Measurements from ENCODE around the gene MTMR10. TPM values are rescaled to one million over a fixed set of nuclear protein-coding genes. Genes with fewer than 3 reads are reported as not detected.

The MTMR10 gene
- total and polyA plus RNA-seq, 2 donors, result 17.2 to 19.8 TPM

- no peaks in the 10 kb centered on the region for H3K9me3 ChIP-seq (ENCODE audit: control insufficient read depth in 2 of 2, insufficient read depth in 1 of 2, low read length in 1 of 2)
- H3K4me3 ChIP-seq (ENCODE audit: low read length in 2 of 2), result no peak overlapping the region
- peaks cover 4 to 10% of the 10 kb centered on the region in 2 donors for H3K4me1 ChIP-seq (ENCODE audit: control insufficient read depth in 2 of 2, insufficient read depth in 2 of 2, low read length in 2 of 2)
- H3K27me3 ChIP-seq (ENCODE audit: control insufficient read depth in 2 of 2, insufficient read depth in 1 of 2, low read length in 1 of 2), result no peaks in the 10 kb centered on the region
- peaks cover 10% of the 10 kb centered on the region in 2 donors for H3K36me3 ChIP-seq (ENCODE audit: control insufficient read depth in 2 of 2, insufficient read depth in 2 of 2, low read length in 1 of 2)
- DNase-seq (ENCODE audit: low read depth in 6 of 9, low spot score in 9 of 9), result no peak
- WGBS, result 98% methylated on average over 5 of the region's 5 CpGs
- no peak overlapping the region for H3K27ac ChIP-seq (ENCODE audit: low read depth in 1 of 2, low read length in 1 of 2)
Observed at GRCh38 chr15:30904812-30905211, 86.6 kb downstream of the MTMR10 start.

GRCh38 chr15:30903497-30904187 is 87.8 kb downstream of the MTMR10 start, which contains the start of gene FAN1:
TSS of gene FAN1 (plus strand) at chr15:30903915. CDS start at chr15:30904664, 749 bp downstream.
- Histone ChIP-seq H3K27me3 (ENCODE audit: control insufficient read depth in 2 of 2, insufficient read depth in 1 of 2, low read length in 1 of 2) (no peaks in the 10 kb centered on the region), H3K36me3 (ENCODE audit: control insufficient read depth in 2 of 2, insufficient read depth in 2 of 2, low read length in 1 of 2) (peaks cover under 1 to 3% of the 10 kb centered on the region in 2 donors), H3K4me1 (ENCODE audit: control insufficient read depth in 2 of 2, insufficient read depth in 2 of 2, low read length in 2 of 2) (peaks cover 4 to 10% of the 10 kb centered on the region in 2 donors), H3K4me3 (ENCODE audit: low read length in 2 of 2) (peak within 1 kb of the TSS; percentile 67 to 68), H3K9me3 (ENCODE audit: control insufficient read depth in 2 of 2, insufficient read depth in 1 of 2, low read length in 1 of 2) (no peaks in the 10 kb centered on the region), H3K27ac (ENCODE audit: low read depth in 1 of 2, low read length in 1 of 2) (peak within 1 kb of the TSS; percentile 56 to 68)
- peak; percentile 62 to 92 (median 74) for DNase-seq (ENCODE audit: low read depth in 6 of 9, low spot score in 9 of 9)
- WGBS, result under 1% methylated on average over 65 of the region's 65 CpGs

- peaks cover 4 to 10% of the 10 kb centered on the region in 2 donors for H3K4me1 ChIP-seq (ENCODE audit: control insufficient read depth in 2 of 2, insufficient read depth in 2 of 2, low read length in 2 of 2)
- H3K27me3 ChIP-seq (ENCODE audit: control insufficient read depth in 2 of 2, insufficient read depth in 1 of 2, low read length in 1 of 2), result no peaks in the 10 kb centered on the region
- H3K27ac ChIP-seq (ENCODE audit: low read depth in 1 of 2, low read length in 1 of 2), result peak overlapping the region in 1 of 2 donors; percentile 18
- no peaks in the 10 kb centered on the region for H3K36me3 ChIP-seq (ENCODE audit: control insufficient read depth in 2 of 2, insufficient read depth in 2 of 2, low read length in 1 of 2)
- WGBS, result 100% methylated on average over 1 of the region's 1 CpG
- no peak overlapping the region for H3K4me3 ChIP-seq (ENCODE audit: low read length in 2 of 2)
- no peak for DNase-seq (ENCODE audit: low read depth in 6 of 9, low spot score in 9 of 9)
- H3K9me3 ChIP-seq (ENCODE audit: control insufficient read depth in 2 of 2, insufficient read depth in 1 of 2, low read length in 1 of 2), result no peaks in the 10 kb centered on the region
Observed at GRCh38 chr15:30901889-30902288, 89.5 kb downstream of the MTMR10 start.

DNA sequence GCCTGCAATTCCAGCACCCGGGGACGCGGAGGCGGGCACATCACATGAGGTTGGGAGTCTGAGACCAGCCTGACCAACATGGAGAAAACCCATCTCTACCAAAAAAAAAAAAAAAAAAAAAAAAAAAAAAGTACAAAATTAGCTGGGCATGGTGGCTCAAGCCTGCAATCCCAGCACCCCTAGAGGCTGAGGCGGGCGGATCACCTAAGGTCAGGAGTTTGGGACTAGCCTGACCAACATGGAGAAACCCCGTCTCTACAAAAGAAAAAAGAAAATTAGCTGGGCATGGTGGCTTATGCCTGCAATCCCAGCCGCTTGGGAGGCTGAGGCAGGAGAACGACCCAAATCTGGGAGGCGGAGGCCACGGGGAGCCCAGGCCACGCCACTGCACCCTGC is 95.2 kb downstream of the MTMR10 start:
- no peaks in the 10 kb centered on the region for H3K27me3 ChIP-seq (ENCODE audit: control insufficient read depth in 2 of 2, insufficient read depth in 1 of 2, low read length in 1 of 2)
- H3K4me3 ChIP-seq (ENCODE audit: low read length in 2 of 2), result no peak overlapping the region
- H3K9me3 ChIP-seq (ENCODE audit: control insufficient read depth in 2 of 2, insufficient read depth in 1 of 2, low read length in 1 of 2), result no peaks in the 10 kb centered on the region
- no peaks in the 10 kb centered on the region for H3K36me3 ChIP-seq (ENCODE audit: control insufficient read depth in 2 of 2, insufficient read depth in 2 of 2, low read length in 1 of 2)
- 90% methylated on average over 12 of the region's 12 CpGs for whole genome bisulfite sequencing
- DNase-seq (ENCODE audit: low read depth in 6 of 9, low spot score in 9 of 9), result no peak
- H3K4me1 ChIP-seq (ENCODE audit: control insufficient read depth in 2 of 2, insufficient read depth in 2 of 2, low read length in 2 of 2), result no peaks in the 10 kb centered on the region
- H3K27ac ChIP-seq (ENCODE audit: low read depth in 1 of 2, low read length in 1 of 2), result no peak overlapping the region

GRCh38 chr15:30895461-30896210 is 95.8 kb downstream of the MTMR10 start:
- WGBS, result 96% methylated on average over 33 of the region's 33 CpGs
- no peak overlapping the region for H3K27ac ChIP-seq (ENCODE audit: low read depth in 1 of 2, low read length in 1 of 2)
- no peak for DNase-seq (ENCODE audit: low read depth in 6 of 9, low spot score in 9 of 9)
- H3K4me3 ChIP-seq (ENCODE audit: low read length in 2 of 2), result no peak overlapping the region
- no peaks in the 10 kb centered on the region for H3K36me3 ChIP-seq (ENCODE audit: control insufficient read depth in 2 of 2, insufficient read depth in 2 of 2, low read length in 1 of 2)
- H3K9me3 ChIP-seq (ENCODE audit: control insufficient read depth in 2 of 2, insufficient read depth in 1 of 2, low read length in 1 of 2), result no peaks in the 10 kb centered on the region
- no peaks in the 10 kb centered on the region for H3K4me1 ChIP-seq (ENCODE audit: control insufficient read depth in 2 of 2, insufficient read depth in 2 of 2, low read length in 2 of 2)
- H3K27me3 ChIP-seq (ENCODE audit: control insufficient read depth in 2 of 2, insufficient read depth in 1 of 2, low read length in 1 of 2), result no peaks in the 10 kb centered on the region

GRCh38 chr15:30889196-30889595 is 102.2 kb downstream of the MTMR10 start:
- WGBS, result 96% methylated on average over 4 of the region's 4 CpGs

More at GRCh38 chr15:30889196-30889595, 102.2 kb downstream of the MTMR10 start:
- Histone ChIP-seq H3K4me1 (ENCODE audit: control insufficient read depth in 2 of 2, insufficient read depth in 2 of 2, low read length in 2 of 2) (no peaks in the 10 kb centered on the region), H3K4me3 (ENCODE audit: low read length in 2 of 2) (no peak overlapping the region), H3K27ac (ENCODE audit: low read depth in 1 of 2, low read length in 1 of 2) (no peak overlapping the region), H3K27me3 (ENCODE audit: control insufficient read depth in 2 of 2, insufficient read depth in 1 of 2, low read length in 1 of 2) (no peaks in the 10 kb centered on the region), H3K36me3 (ENCODE audit: control insufficient read depth in 2 of 2, insufficient read depth in 2 of 2, low read length in 1 of 2) (no peaks in the 10 kb centered on the region), H3K9me3 (ENCODE audit: control insufficient read depth in 2 of 2, insufficient read depth in 1 of 2, low read length in 1 of 2) (no peaks in the 10 kb centered on the region)
- no peak for DNase-seq (ENCODE audit: low read depth in 6 of 9, low spot score in 9 of 9)

Other genes with a start within 250 kb of the MTMR10 start
- 14.6 TPM for gene FAN1, start 87.7 kb downstream of the MTMR10 start, total RNA-seq
- 17.9 TPM for gene FAN1, start 87.7 kb downstream of the MTMR10 start, polyA plus RNA-seq
- gene TRPM1, start 110.1 kb upstream of the MTMR10 start, total RNA-seq, result 0.09 TPM
- 0.02 TPM for gene TRPM1, start 110.1 kb upstream of the MTMR10 start, polyA plus RNA-seq

Measured in thymus (tissue), 11 donors.